Endothelial cell (in vitro differentiated cells): ENCODE results near the gene FAM89B. TPM values are rescaled to one million over a fixed set of nuclear protein-coding genes. Genes with fewer than 3 reads are reported as not detected.

Source experiments
- DNase-seq: peaks from one replicate; pipeline ENCODE4 v3.0.0; 2021; ENCODE audit warnings: low spot score
- H3K27ac Mint-ChIP-seq: one replicate; pipeline ENCODE4 v1.8.0; 2021; ENCODE audit warnings: mixed read lengths, inconsistent platforms; ENCODE audit not compliant: unreplicated experiment
- H3K27me3 Mint-ChIP-seq: one replicate; pipeline ENCODE4 v1.8.0; 2021; ENCODE audit warnings: mild to moderate bottlenecking, moderate library complexity, mixed read lengths, inconsistent platforms; ENCODE audit not compliant: unreplicated experiment
- H3K36me3 Mint-ChIP-seq: one replicate; pipeline ENCODE4 v1.8.0; 2021; ENCODE audit warnings: mild to moderate bottlenecking, low read depth, mixed read lengths, inconsistent platforms; ENCODE audit not compliant: unreplicated experiment
- H3K4me1 Mint-ChIP-seq: one replicate; pipeline ENCODE4 v1.8.0; 2021; ENCODE audit warnings: mild to moderate bottlenecking, mixed read lengths, inconsistent platforms; ENCODE audit not compliant: unreplicated experiment
- H3K4me3 Mint-ChIP-seq: one replicate; pipeline ENCODE4 v1.8.0; 2021; ENCODE audit warnings: mild to moderate bottlenecking, mixed read lengths, inconsistent platforms; ENCODE audit not compliant: unreplicated experiment
- H3K9me3 Mint-ChIP-seq: one replicate; pipeline ENCODE4 v1.8.0; 2021; ENCODE audit warnings: mixed read lengths, inconsistent platforms; ENCODE audit not compliant: unreplicated experiment
- total RNA-seq: library from RNA; stranded (reverse); fragmentation: NEBNext Ultra II Directional; extraction: Animal tissue kit (Norgen Biotek cat#: 25700); gene quantifications from one replicate; pipeline ENCODE4 v1.2.1, GENCODE V29; 2021; ENCODE audit not compliant: unreplicated experiment
- TF ChIP-seq, protein P1 (sequence below): fragments of 200-600 bp; sonication (generic); IDR thresholded peaks from one replicate; pipeline ENCODE4 v1.5.0; 2021; ENCODE audit warnings: antibody characterized with exemption; ENCODE audit not compliant: unreplicated experiment

Gene FAM89B
- total RNA-seq, 1 donor from 2014 or later = 44.7 TPM

DNA sequence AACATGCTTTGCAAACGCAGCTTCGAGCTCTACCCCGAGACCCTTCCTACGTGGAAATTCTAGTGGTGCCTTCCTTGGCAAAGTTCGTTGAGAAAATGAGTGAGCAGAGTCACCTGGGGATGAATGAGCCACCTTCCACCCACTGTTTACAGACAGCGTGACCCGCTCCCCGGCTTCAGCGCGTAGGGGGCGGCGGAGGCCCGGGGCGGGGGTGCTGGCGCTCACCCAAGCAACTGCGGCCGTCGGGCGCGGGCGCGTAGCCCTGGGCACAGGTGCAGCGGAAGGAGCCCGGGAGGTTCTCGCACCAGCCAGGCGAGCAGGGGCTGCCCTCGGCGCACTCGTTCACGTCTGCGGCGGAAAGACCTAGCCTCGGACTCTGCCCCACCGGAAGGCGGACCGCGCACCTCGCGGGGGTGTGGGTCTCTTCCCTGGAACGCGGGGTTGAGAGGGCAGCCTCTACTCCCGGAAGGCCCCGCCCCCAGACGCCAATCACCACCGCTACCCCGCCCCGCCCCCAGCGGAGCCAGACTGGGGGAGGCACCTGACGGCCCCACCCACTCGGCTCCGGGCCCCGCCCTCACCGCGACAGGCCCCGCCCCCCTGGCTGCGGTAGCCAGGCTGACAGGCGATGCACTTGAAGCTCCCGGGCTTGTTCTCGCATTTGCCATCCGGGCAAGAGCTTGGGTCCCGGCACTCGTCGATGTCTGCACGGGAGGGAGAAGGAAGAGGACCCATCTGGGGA lies 25.9 kb upstream of the FAM89B start:
- H3K27ac Mint-ChIP-seq = no peak overlapping the region
- H3K4me1 Mint-ChIP-seq = peaks cover 20% of the 10 kb centered on the region
- H3K4me3 Mint-ChIP-seq = peak overlapping the region; percentile 8
- TF ChIP-seq, protein P1, sequence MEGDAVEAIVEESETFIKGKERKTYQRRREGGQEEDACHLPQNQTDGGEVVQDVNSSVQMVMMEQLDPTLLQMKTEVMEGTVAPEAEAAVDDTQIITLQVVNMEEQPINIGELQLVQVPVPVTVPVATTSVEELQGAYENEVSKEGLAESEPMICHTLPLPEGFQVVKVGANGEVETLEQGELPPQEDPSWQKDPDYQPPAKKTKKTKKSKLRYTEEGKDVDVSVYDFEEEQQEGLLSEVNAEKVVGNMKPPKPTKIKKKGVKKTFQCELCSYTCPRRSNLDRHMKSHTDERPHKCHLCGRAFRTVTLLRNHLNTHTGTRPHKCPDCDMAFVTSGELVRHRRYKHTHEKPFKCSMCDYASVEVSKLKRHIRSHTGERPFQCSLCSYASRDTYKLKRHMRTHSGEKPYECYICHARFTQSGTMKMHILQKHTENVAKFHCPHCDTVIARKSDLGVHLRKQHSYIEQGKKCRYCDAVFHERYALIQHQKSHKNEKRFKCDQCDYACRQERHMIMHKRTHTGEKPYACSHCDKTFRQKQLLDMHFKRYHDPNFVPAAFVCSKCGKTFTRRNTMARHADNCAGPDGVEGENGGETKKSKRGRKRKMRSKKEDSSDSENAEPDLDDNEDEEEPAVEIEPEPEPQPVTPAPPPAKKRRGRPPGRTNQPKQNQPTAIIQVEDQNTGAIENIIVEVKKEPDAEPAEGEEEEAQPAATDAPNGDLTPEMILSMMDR = no peak
- peaks cover 9% of the 10 kb centered on the region for H3K36me3 Mint-ChIP-seq
- peak; percentile 83 for DNase-seq
- no peaks in the 10 kb centered on the region for H3K9me3 Mint-ChIP-seq
- H3K27me3 Mint-ChIP-seq = peaks cover 30% of the 10 kb centered on the region

DNA sequence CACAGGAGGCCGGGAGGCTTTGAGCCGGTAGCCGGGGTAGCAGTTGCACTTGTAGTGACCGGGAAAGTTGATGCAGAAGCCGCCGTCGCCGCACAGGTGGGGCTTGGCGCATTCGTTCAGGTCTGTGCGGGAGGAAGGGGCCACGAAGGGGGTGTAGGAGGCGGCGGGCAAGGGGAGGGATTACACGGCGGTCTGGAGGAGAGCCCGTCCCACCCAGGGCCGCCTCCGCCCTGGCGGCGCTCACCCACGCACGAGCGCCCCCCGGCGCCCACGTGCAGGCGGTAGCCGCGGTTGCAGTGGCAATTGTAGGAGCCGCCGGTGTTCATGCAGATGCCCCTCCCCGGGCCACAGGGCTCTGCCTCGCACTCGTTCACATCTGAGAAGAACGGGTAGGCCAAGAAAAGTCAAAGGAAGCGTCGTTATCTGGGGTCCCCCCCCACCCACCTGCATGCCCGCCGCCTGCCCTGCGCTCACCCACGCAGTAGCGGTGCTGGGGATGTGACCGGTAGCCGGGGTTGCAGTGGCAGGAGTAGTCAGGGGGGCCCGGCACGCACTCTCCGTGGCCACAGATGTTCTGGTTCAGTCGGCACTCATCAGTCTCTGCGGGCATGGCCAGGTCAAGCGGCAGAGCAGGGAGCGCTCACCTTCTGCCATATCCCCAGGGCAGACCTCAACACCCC lies 24.8 kb upstream of the FAM89B start:
- Mint-ChIP-seq H3K36me3 (peaks cover 5% of the 10 kb centered on the region), H3K4me1 (peaks cover 29% of the 10 kb centered on the region), H3K4me3 (no peak overlapping the region), H3K9me3 (no peaks in the 10 kb centered on the region), H3K27me3 (peaks cover 36% of the 10 kb centered on the region), H3K27ac (no peak overlapping the region)
- no peak for DNase-seq
- TF ChIP-seq, protein P1 = no peak

DNA sequence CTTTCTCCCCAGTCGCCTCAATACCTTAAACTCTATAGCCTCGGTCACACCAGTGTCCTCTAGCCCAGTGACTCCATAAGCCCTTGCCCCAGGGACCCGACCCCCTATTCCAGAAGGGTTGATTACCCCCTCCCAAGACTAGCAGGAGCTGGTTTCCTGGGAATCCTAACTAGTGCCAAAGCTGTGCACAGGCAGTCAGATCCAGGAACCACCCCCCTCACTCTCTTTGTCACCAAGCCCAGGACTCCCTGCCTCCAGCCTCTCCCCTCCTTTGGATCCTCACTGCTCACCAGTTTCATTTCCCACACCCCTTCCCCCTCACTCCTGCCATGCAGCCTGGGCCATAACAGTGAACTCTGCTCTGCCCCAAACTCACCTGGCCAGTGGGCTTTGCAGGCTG lies 23.9 kb upstream of the FAM89B start:
- peaks cover 32% of the 10 kb centered on the region for H3K27me3 Mint-ChIP-seq
- H3K4me3 Mint-ChIP-seq = no peak overlapping the region
- TF ChIP-seq, protein P1 = no peak
- no peaks in the 10 kb centered on the region for H3K9me3 Mint-ChIP-seq
- H3K36me3 Mint-ChIP-seq = peaks cover 5% of the 10 kb centered on the region
- no peak overlapping the region for H3K27ac Mint-ChIP-seq
- H3K4me1 Mint-ChIP-seq = peaks cover 29% of the 10 kb centered on the region
- no peak for DNase-seq

DNA sequence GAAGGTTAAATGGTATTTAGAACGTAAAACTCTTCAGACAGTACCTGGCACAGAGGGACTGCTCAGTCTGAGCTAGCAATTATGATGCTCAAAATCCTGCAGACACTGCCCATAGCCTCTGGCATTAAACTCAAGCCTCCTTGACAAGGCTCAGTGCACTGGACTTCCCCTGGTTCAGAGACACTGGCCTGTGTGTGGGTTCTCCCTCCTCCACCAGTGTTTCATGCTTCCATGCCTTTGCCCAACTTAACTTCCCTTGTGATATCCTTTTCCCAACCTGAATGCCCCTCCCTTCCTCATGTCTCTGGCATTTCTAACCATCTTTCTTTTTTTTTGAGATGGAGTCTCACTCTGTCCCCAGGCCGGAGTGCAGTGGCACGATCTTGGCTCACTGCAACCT lies 23.2 kb upstream of the FAM89B start:
- no peak overlapping the region for H3K27ac Mint-ChIP-seq
- H3K27me3 Mint-ChIP-seq = peaks cover 29% of the 10 kb centered on the region
- DNase-seq = no peak
- H3K9me3 Mint-ChIP-seq = no peaks in the 10 kb centered on the region
- peaks cover 5% of the 10 kb centered on the region for H3K36me3 Mint-ChIP-seq
- no peak overlapping the region for H3K4me3 Mint-ChIP-seq
- TF ChIP-seq, protein P1 = no peak
- peaks cover 29% of the 10 kb centered on the region for H3K4me1 Mint-ChIP-seq
